SU-DHL-6 (cell line): ENCODE measurements around the gene ALOX5AP.

ENCODE experiments used
- H2AFZ ChIP-seq: fragments of 200-600 bp; sonication (generic); 2 replicates; pipeline ENCODE4 v1.6.1; 2014; ENCODE audit warnings: low read depth, mild to moderate bottlenecking, moderate library complexity, mixed read lengths, antibody characterized with exemption, low read length; ENCODE audit not compliant: severe bottlenecking
- H3F3A ChIP-seq: fragments of 200-600 bp; shearing (Covaris generic); 2 replicates; pipeline ENCODE4 v1.6.0; 2016; ENCODE audit warnings: antibody characterized with exemption, mild to moderate bottlenecking; ENCODE audit not compliant: insufficient read depth
- H3K27ac ChIP-seq: fragments of 200-600 bp; sonication (generic); 2 replicates; pipeline ENCODE4 v1.5.1; 2016; ENCODE audit warnings: low read depth, mild to moderate bottlenecking, low read length, moderate library complexity, mixed read lengths
- H3K27me3 ChIP-seq: fragments of 200-600 bp; sonication (generic), shearing (Covaris generic); 2 replicates; pipeline ENCODE4 v1.6.0; 2014; ENCODE audit warnings: mild to moderate bottlenecking, low read length
- H3K36me3 ChIP-seq: fragments of 200-600 bp; sonication (generic); 2 replicates; pipeline ENCODE4 v1.6.1; 2014; ENCODE audit warnings: mild to moderate bottlenecking, low read length, mixed read lengths
- H3K4me2 ChIP-seq: fragments of 300-600, 200-600 bp; shearing (Covaris generic), sonication (generic); 2 replicates; pipeline ENCODE4 v1.6.0; 2014; ENCODE audit warnings: low read length, low read depth, mild to moderate bottlenecking; ENCODE audit not compliant: poor library complexity, severe bottlenecking
- H3K4me3 ChIP-seq: fragments of 200-600 bp; sonication (generic); 2 replicates; pipeline ENCODE4 v1.5.1; 2014; ENCODE audit warnings: antibody characterized with exemption, low read length, mild to moderate bottlenecking, mixed read lengths; ENCODE audit not compliant: insufficient read depth, poor library complexity, severe bottlenecking
- H3K79me2 ChIP-seq: fragments of 200-600 bp; sonication (generic); 2 replicates; pipeline ENCODE4 v1.6.1; 2014; ENCODE audit warnings: mild to moderate bottlenecking, low read length, moderate library complexity; ENCODE audit not compliant: insufficient read depth
- H3K9ac ChIP-seq: fragments of 200-600 bp; sonication (generic); 2 replicates; pipeline ENCODE4 v1.7.0; 2014; ENCODE audit warnings: mild to moderate bottlenecking, low read length
- H3K9me2 ChIP-seq: fragments of 200-600 bp; sonication (generic); replicated peaks from 2 replicates; pipeline ENCODE4 v1.6.1; 2014; ENCODE audit warnings: low read length; ENCODE audit not compliant: insufficient read depth
- H3K9me3 ChIP-seq: fragments of 200-600 bp; sonication (generic); 2 replicates; pipeline ENCODE4 v1.6.1; 2014; ENCODE audit warnings: low read length, mixed read lengths; ENCODE audit not compliant: insufficient read depth
- H4K20me1 ChIP-seq: fragments of 200-600 bp; sonication (generic); 2 replicates; pipeline ENCODE4 v1.6.1; 2014; ENCODE audit warnings: low read depth, mild to moderate bottlenecking, antibody characterized with exemption, low read length, moderate library complexity, mixed read lengths
- EZH2phosphoT487 ChIP-seq: fragments of 200-600 bp; sonication (generic), shearing (Covaris generic); conservative IDR thresholded peaks from 2 replicates; pipeline ENCODE4 v1.6.1; 2018; ENCODE audit warnings: mild to moderate bottlenecking, antibody characterized with exemption, low read length, moderate library complexity, mixed read lengths
- TF ChIP-seq, protein P1 (sequence below): fragments of 200-600 bp; sonication (generic); IDR thresholded peaks from one replicate; pipeline ENCODE4 v1.5.1; 2017; ENCODE audit warnings: antibody characterized with exemption, mild to moderate bottlenecking, low read length, moderate library complexity; ENCODE audit not compliant: insufficient read depth, poor library complexity, severe bottlenecking

Gene ALOX5AP

DNA sequence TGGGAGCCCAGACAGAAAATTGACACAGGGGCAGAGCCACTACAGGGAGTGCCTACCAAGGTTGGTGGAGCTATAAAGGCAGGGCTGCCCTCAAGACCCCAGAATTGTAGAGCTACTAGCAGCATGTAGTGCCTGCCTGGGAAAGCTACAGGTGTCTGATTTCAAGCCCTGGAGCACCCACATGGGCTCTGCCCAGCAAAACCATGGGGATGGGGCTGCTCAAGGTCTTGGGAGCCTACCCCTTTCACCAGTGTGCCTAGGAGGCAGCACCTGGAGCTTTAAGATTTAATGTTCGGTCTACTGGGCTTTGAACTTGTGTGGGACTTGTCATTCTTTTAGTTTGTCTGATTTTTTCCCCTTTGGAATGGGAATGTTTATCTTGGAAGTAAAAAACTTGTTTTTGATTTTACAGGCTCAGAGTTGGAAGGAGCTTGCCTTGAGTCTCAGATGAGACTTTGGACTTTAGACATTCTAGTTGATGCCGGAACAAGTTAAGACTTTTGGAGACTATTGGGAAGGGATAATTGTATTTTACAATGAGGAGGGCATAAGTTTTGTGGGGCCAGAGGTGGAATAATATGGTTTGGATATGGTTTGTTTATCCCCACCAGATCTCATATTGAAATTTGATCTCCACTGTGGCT, 45.1 kb downstream of the ALOX5AP start:
- Histone ChIP-seq H3K9me3 (no peaks in the 10 kb centered on the region), H4K20me1 (no peaks in the 10 kb centered on the region), H3K27ac (no peak overlapping the region), H3K36me3 (no peaks in the 10 kb centered on the region), H3K4me2 (no peak overlapping the region), H3K9ac (no peak overlapping the region), H2AFZ (no peak overlapping the region), H3K27me3 (no peaks in the 10 kb centered on the region), H3K9me2 (no peaks in the 10 kb centered on the region), H3F3A (no peaks in the 10 kb centered on the region), H3K79me2 (no peaks in the 10 kb centered on the region), H3K4me3 (no peak overlapping the region)
- no peak for TF ChIP-seq EZH2phosphoT487
- TF ChIP-seq, protein P1, sequence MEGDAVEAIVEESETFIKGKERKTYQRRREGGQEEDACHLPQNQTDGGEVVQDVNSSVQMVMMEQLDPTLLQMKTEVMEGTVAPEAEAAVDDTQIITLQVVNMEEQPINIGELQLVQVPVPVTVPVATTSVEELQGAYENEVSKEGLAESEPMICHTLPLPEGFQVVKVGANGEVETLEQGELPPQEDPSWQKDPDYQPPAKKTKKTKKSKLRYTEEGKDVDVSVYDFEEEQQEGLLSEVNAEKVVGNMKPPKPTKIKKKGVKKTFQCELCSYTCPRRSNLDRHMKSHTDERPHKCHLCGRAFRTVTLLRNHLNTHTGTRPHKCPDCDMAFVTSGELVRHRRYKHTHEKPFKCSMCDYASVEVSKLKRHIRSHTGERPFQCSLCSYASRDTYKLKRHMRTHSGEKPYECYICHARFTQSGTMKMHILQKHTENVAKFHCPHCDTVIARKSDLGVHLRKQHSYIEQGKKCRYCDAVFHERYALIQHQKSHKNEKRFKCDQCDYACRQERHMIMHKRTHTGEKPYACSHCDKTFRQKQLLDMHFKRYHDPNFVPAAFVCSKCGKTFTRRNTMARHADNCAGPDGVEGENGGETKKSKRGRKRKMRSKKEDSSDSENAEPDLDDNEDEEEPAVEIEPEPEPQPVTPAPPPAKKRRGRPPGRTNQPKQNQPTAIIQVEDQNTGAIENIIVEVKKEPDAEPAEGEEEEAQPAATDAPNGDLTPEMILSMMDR, result no peak

DNA sequence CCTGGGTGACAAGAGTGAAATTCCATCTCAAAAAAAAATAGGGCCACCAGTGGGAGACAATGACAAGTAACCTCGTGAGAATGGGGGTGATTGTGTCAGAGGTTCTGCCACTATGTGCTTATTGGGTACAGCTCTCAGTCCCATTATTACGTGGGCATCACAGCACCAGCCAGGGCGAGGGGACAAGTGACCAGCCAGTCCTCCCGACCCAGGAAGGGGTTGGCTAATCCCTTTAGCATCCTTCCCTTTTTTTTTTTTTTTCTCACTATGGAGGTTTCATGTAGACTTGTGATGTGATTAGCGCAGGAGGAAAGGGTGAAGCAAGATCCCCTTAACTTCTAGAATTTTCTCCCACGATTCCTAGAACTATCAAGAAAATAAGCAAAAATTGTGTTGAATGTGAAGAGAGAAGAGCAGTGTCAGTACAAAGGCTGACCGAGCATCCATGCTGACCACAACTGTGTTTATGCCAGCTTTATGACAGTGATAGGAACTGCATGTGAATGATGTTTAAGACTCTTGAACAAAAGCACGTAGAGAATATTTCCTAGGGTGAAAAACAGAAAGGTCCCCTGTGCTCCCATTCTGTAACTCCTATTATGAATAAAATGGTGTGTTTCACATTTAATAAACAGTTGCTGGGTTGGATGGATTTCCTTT, 50.0 kb downstream of the ALOX5AP start:
- Histone ChIP-seq H3K27ac (no peak overlapping the region), H2AFZ (no peak overlapping the region), H3F3A (no peaks in the 10 kb centered on the region), H3K79me2 (no peaks in the 10 kb centered on the region), H4K20me1 (no peaks in the 10 kb centered on the region), H3K4me2 (no peak overlapping the region), H3K9ac (no peak overlapping the region), H3K9me3 (no peaks in the 10 kb centered on the region), H3K9me2 (no peaks in the 10 kb centered on the region), H3K4me3 (no peak overlapping the region), H3K27me3 (no peaks in the 10 kb centered on the region), H3K36me3 (no peaks in the 10 kb centered on the region)
- TF ChIP-seq, protein P1, result no peak

DNA sequence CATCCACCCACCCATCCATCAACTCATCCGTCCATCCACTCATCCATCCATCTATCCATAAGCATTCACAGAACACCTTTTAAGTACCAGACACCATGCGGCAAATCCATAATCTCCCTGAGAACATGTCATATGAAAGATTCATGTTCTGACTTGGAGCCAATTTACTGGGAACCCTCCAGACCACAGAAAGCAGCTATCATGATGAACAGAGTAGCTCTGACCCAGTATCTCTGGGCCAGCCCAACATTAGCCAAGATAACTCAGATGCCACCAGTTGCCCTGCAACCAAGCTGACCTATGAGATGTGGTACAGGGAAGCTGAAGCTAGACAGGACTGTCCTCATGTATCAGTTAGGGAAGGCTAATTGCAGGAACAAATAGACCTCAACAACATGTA, 51.3 kb downstream of the ALOX5AP start:
- no peak overlapping the region for H3K4me3 ChIP-seq
- TF ChIP-seq, protein P1, result no peak
- TF ChIP-seq EZH2phosphoT487, result no peak
- no peaks in the 10 kb centered on the region for H3K9me3 ChIP-seq
- no peak overlapping the region for H3K27ac ChIP-seq
- H3F3A ChIP-seq, result no peaks in the 10 kb centered on the region
- no peak overlapping the region for H2AFZ ChIP-seq
- no peaks in the 10 kb centered on the region for H3K27me3 ChIP-seq
- H3K36me3 ChIP-seq, result no peaks in the 10 kb centered on the region
- no peaks in the 10 kb centered on the region for H4K20me1 ChIP-seq
- no peak overlapping the region for H3K4me2 ChIP-seq
- H3K9ac ChIP-seq, result no peak overlapping the region
- no peaks in the 10 kb centered on the region for H3K9me2 ChIP-seq
- H3K79me2 ChIP-seq, result no peaks in the 10 kb centered on the region
